IMR-90 (cell line): Measurements from ENCODE around the gene ADAT1.
A peak's percentile ranks its signal among the peaks of the same experiment; 100 is the strongest.

ENCODE experiments used
- CTCF ChIP-seq: conservative IDR thresholded peaks from 2 replicates; pipeline ENCODE4 v1.5.1; 2012; ENCODE audit warnings: mild to moderate bottlenecking, low read depth, low read length, improper control_type of control experiment
- MAFK ChIP-seq: IDR thresholded peaks from 2 replicates; pipeline ENCODE4 v1.6.1; 2012; ENCODE audit warnings: low read depth, low read length, improper control_type of control experiment
- MAZ ChIP-seq: IDR thresholded peaks from 2 replicates; pipeline ENCODE4 v1.6.1; 2012; ENCODE audit warnings: low read depth, mild to moderate bottlenecking, low read length, improper control_type of control experiment, moderate library complexity, borderline replicate concordance
- MXI1 ChIP-seq: IDR thresholded peaks from 2 replicates; pipeline ENCODE4 v1.6.1; 2012; ENCODE audit warnings: low read depth, mild to moderate bottlenecking, low read length, moderate library complexity, borderline replicate concordance
- POLR2A ChIP-seq: IDR thresholded peaks from 2 replicates; pipeline ENCODE4 v1.6.1; 2012; ENCODE audit warnings: mild to moderate bottlenecking, low read depth, low read length
- RAD21 ChIP-seq: IDR thresholded peaks from 2 replicates; pipeline ENCODE4 v1.6.1; 2012; ENCODE audit warnings: low read length, improper control_type of control experiment
- RCOR1 ChIP-seq: IDR thresholded peaks from 2 replicates; pipeline ENCODE4 v1.6.1; 2012; ENCODE audit warnings: mild to moderate bottlenecking, low read length, improper control_type of control experiment; ENCODE audit not compliant: insufficient replicate concordance
- RFX5 ChIP-seq: IDR thresholded peaks from 2 replicates; pipeline ENCODE4 v1.8.0; 2012; ENCODE audit warnings: low read depth, mild to moderate bottlenecking, low read length, moderate library complexity
- SMC3 ChIP-seq: fragments of 150-350 bp; IDR thresholded peaks from 2 replicates; pipeline ENCODE4 v1.6.1; 2016; ENCODE audit warnings: low read depth, mild to moderate bottlenecking, antibody characterized with exemption, low read length, moderate library complexity
- TF ChIP-seq, protein P1 (sequence below): fragments of 150-350 bp; IDR thresholded peaks from 2 replicates; pipeline ENCODE4 v1.6.1; 2017; ENCODE audit warnings: mild to moderate bottlenecking, antibody characterized with exemption, low read length, low read depth

DNA sequence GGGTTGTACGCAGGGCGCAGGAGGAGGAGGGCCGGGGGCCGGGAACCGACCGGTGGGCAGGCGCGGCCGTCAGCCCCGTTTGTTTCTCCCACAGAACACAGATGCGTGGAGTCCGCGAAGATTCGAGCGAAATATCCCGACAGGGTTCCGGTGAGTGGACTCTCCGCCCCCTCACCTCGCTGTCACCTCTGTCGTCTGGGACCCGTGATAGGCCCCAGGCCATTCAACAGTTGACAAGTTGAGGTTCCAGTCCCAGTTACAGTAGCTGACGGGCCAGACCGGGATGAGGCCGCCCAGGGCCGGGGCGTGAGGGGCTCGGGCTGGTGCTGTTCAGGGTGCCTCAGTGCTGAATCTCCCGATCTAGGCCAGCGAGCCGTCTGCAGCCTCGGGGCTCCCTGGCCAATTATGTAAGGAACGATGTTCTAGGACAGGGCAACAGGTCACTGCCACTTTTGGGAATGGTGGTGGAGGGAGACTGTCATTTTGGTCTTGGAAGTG, 56.3 kb downstream of the ADAT1 start:
- TF ChIP-seq POLR2A (no peak), CTCF (no peak), RAD21 (no peak), MAZ (no peak), MXI1 (peak; percentile 76), RCOR1 (no peak), SMC3 (no peak), RFX5 (no peak), MAFK (no peak)
- TF ChIP-seq, protein P1, sequence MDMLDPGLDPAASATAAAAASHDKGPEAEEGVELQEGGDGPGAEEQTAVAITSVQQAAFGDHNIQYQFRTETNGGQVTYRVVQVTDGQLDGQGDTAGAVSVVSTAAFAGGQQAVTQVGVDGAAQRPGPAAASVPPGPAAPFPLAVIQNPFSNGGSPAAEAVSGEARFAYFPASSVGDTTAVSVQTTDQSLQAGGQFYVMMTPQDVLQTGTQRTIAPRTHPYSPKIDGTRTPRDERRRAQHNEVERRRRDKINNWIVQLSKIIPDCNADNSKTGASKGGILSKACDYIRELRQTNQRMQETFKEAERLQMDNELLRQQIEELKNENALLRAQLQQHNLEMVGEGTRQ = no peak
